Chondrocyte (in vitro differentiated cells): ENCODE measurements around the gene TNFRSF9. TPM values are rescaled to one million over a fixed set of nuclear protein-coding genes. Genes with fewer than 3 reads are reported as not detected.
"Not testable (repeated sequence)": the region's sequence is repeated elsewhere in the genome, so short reads cannot be mapped to it uniquely, and the experiment has no call there.

Source experiments
- DNase-seq: peaks from one replicate; pipeline ENCODE4 v3.0.0; 2021; ENCODE audit warnings: mixed read lengths, low spot score
- H3K27ac Mint-ChIP-seq: one replicate; pipeline ENCODE4 v1.8.0; 2021; ENCODE audit warnings: mild to moderate bottlenecking, moderate library complexity, mixed read lengths; ENCODE audit not compliant: unreplicated experiment
- H3K27me3 Mint-ChIP-seq: 2 replicates; pipeline ENCODE4 v1.8.0; 2021; ENCODE audit warnings: low read depth, mixed read lengths
- H3K36me3 Mint-ChIP-seq: 2 replicates; pipeline ENCODE4 v1.8.0; 2021; ENCODE audit warnings: low read depth, mixed read lengths
- H3K4me1 Mint-ChIP-seq: 2 replicates; pipeline ENCODE4 v1.8.0; 2021; ENCODE audit warnings: low read depth, mild to moderate bottlenecking, mixed read lengths
- H3K4me3 Mint-ChIP-seq: one replicate; pipeline ENCODE4 v1.8.0; 2021; ENCODE audit warnings: mild to moderate bottlenecking, moderate library complexity, mixed read lengths; ENCODE audit not compliant: unreplicated experiment
- H3K9me3 Mint-ChIP-seq: 2 replicates; pipeline ENCODE4 v1.8.0; 2021; ENCODE audit warnings: low read depth, mixed read lengths
- total RNA-seq: library from RNA; stranded (reverse); gene quantifications from 3 replicates; pipeline ENCODE4 v1.2.1, GENCODE V29; 2021
- TF ChIP-seq, protein P1 (sequence below): fragments of 200-600 bp; sonication (generic); IDR thresholded peaks from 2 replicates; pipeline ENCODE4 v1.5.0; 2021; ENCODE audit warnings: antibody characterized with exemption, mild to moderate bottlenecking, moderate library complexity

Gene TNFRSF9
- total RNA-seq, 1 donor from 2014 or later, result 0.07 TPM

DNA sequence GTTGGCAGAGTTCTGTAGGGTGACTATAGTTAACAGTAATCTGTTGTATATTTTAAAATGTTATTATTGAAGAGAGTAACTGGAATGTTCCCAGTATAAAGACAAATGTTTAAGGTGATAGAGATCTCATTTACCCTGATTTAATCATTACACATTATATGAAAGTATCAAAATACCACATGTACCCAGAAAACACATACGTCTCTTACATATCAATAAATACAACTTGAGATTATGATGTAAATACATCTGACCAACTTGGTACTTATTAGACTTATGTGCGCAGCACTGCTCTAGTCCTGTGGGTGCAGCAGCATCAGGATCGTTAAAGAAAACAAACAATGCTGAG is 20.2 kb upstream of the TNFRSF9 start:
- Mint-ChIP-seq H3K4me3 (peak overlapping the region; percentile 95), H3K36me3 (peaks cover 12% of the 10 kb centered on the region), H3K27ac (peak overlapping the region; percentile 97), H3K9me3 (no peaks in the 10 kb centered on the region), H3K27me3 (no peaks in the 10 kb centered on the region), H3K4me1 (peaks cover 46% of the 10 kb centered on the region)
- no peak for DNase-seq
- TF ChIP-seq, protein P1, sequence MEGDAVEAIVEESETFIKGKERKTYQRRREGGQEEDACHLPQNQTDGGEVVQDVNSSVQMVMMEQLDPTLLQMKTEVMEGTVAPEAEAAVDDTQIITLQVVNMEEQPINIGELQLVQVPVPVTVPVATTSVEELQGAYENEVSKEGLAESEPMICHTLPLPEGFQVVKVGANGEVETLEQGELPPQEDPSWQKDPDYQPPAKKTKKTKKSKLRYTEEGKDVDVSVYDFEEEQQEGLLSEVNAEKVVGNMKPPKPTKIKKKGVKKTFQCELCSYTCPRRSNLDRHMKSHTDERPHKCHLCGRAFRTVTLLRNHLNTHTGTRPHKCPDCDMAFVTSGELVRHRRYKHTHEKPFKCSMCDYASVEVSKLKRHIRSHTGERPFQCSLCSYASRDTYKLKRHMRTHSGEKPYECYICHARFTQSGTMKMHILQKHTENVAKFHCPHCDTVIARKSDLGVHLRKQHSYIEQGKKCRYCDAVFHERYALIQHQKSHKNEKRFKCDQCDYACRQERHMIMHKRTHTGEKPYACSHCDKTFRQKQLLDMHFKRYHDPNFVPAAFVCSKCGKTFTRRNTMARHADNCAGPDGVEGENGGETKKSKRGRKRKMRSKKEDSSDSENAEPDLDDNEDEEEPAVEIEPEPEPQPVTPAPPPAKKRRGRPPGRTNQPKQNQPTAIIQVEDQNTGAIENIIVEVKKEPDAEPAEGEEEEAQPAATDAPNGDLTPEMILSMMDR, result no peak

DNA sequence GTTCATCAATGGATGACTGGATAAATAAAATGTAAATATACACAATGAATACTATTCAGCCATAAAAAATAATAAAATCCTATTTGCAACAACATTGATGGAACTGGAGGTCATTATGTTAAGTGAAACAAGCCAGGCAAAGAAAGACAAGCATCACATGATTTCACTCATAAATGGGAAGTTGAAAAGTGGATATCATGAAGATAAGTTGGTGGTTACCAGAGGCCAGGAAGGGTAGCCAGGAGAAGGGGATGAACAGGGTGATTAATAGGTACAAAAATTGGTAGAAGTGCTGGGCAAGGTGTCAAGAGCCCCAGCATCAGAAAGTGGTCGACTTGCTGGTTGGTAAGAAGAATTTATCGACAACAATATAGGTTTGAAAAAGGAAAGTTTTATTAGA is 19.5 kb upstream of the TNFRSF9 start:
- Mint-ChIP-seq H3K36me3 (peaks cover 7% of the 10 kb centered on the region), H3K9me3 (no peaks in the 10 kb centered on the region), H3K27ac (no peak overlapping the region), H3K27me3 (no peaks in the 10 kb centered on the region), H3K4me1 (peaks cover 42% of the 10 kb centered on the region), H3K4me3 (peak overlapping the region; percentile 95)
- TF ChIP-seq, protein P1, result no peak
- no peak for DNase-seq

- Mint-ChIP-seq H3K4me3 (no peak overlapping the region), H3K27me3 (no peaks in the 10 kb centered on the region), H3K9me3 (no peaks in the 10 kb centered on the region), H3K4me1 (peaks cover 9% of the 10 kb centered on the region), H3K36me3 (no peaks in the 10 kb centered on the region), H3K27ac (no peak overlapping the region)
- TF ChIP-seq, protein P1, result no peak
- DNase-seq, result no peak
These were observed 15.8 kb upstream of the TNFRSF9 start for GRCh38 chr1:7956218-7957032.

- Mint-ChIP-seq H3K4me1 (no peaks in the 10 kb centered on the region), H3K27me3 (no peaks in the 10 kb centered on the region), H3K4me3 (no peak overlapping the region), H3K9me3 (no peaks in the 10 kb centered on the region), H3K27ac (no peak overlapping the region), H3K36me3 (no peaks in the 10 kb centered on the region)
- no peak for DNase-seq
- TF ChIP-seq, protein P1, result no peak
These were observed 14.0 kb upstream of the TNFRSF9 start for GRCh38 chr1:7954683-7955082.

DNA sequence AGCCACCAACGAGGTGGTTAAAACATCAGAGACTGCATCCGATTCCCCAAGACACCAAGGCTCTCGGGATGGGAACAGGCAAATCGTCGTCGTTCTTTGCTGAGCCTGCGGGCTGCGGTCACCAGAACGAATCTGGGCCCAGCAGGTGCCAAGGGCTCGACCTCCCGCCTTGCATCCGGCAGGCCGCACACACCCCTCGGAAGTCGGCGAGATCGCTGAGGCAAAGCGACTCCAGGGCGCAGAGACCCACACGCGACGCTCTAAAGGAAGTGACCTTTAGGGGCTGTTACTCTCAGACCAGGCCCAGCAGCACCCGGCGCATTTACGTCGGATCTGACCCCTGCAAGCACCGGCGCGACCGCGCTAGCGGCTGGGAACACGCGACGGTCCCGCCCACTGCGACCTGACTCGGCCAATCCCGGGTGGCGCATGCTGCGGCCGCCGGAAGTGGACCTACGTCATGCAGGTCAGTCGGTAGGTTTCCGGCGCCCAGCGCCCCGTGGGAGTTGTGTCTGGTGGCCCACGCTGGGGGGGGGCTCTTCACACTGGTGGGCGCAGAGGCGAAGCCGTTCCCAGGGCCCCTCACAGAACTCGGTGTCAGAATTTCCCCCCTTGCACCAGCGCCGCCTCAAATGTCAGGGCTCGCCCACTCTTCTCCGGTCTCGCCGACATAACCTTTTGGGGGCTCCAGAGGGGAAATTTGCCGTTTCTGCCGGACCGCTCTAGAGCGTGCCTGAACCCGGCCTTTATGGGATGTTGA is 13.4 kb upstream of the TNFRSF9 start:
- H3K27ac Mint-ChIP-seq, result no peak overlapping the region
- no peak overlapping the region for H3K4me3 Mint-ChIP-seq
- H3K27me3 Mint-ChIP-seq, result no peaks in the 10 kb centered on the region
- H3K36me3 Mint-ChIP-seq, result no peaks in the 10 kb centered on the region
- no peak for DNase-seq
- H3K9me3 Mint-ChIP-seq, result no peaks in the 10 kb centered on the region
- H3K4me1 Mint-ChIP-seq, result peaks cover 2% of the 10 kb centered on the region
- TF ChIP-seq, protein P1, result no peak

- not testable (repeated sequence) for DNase-seq, H3K4me1 Mint-ChIP-seq, H3K4me3 Mint-ChIP-seq, H3K9me3 Mint-ChIP-seq, H3K36me3 Mint-ChIP-seq, H3K27me3 Mint-ChIP-seq, H3K27ac Mint-ChIP-seq
These were observed 12.2 kb upstream of the TNFRSF9 start for GRCh38 chr1:7952791-7953190.
